ENCODE results near the gene IQCF2. TPM values are rescaled to one million over a fixed set of nuclear protein-coding genes. Genes with fewer than 3 reads are reported as not detected.

Gene IQCF2
- total RNA-seq, 4 donors from 2014 or later: not detected

GRCh38 chr3:51874411-51874810 lies 13.0 kb downstream of the IQCF2 start:
- no peak overlapping the region for H3K4me3 ChIP-seq
- no peaks in the 10 kb centered on the region for H3K36me3 ChIP-seq
- no peak overlapping the region for H3K27ac ChIP-seq
- no peak for DNase-seq
- no peak for ATAC-seq
- no peak for TF ChIP-seq POLR2A (IDR thresholded peaks at IDR 0.05)
- no peak for TF ChIP-seq CTCF (IDR thresholded peaks at IDR 0.05 in 4 of 5, conservative IDR thresholded peaks at IDR 0.05 in 1 of 5)
- H3K9me3 ChIP-seq: no peaks in the 10 kb centered on the region
- in situ Hi-C loops (cut with MboI; ENCODE audit: low sequenced_read_pairs in 4 of 4) (no loop called here), intact Hi-C loops (cut with DNase I; ENCODE audit: low total_unique reads) (no loop called here)
- no peaks in the 10 kb centered on the region for H3K4me1 ChIP-seq
- no peaks in the 10 kb centered on the region for H3K27me3 ChIP-seq

GRCh38 chr3:51874889-51875288 lies 13.5 kb downstream of the IQCF2 start:
- H3K4me1 ChIP-seq: no peaks in the 10 kb centered on the region
- DNase-seq: no peak
- in situ Hi-C loops (cut with MboI; ENCODE audit: low sequenced_read_pairs in 4 of 4): no loop called here

GRCh38 chr3:51875501-51875900 lies 14.1 kb downstream of the IQCF2 start, which contains the start of gene IQCF5:
Gene IQCF5 (minus strand): TSS chr3:51875601. CDS start chr3:51875531, 70 bp downstream.
- Histone ChIP-seq H3K36me3 (no peaks in the 10 kb centered on the region), H3K9me3 (no peaks in the 10 kb centered on the region), H3K27me3 (no peaks in the 10 kb centered on the region), H3K4me3 (no peak within 1 kb of the TSS), H3K27ac (no peak within 1 kb of the TSS), H3K4me1 (no peaks in the 10 kb centered on the region)
- in situ Hi-C loops (cut with MboI; ENCODE audit: low sequenced_read_pairs in 4 of 4) (no loop called here), intact Hi-C loops (cut with DNase I; ENCODE audit: low total_unique reads) (no loop called here)
- ATAC-seq: no peak
- TF ChIP-seq POLR2A (IDR thresholded peaks at IDR 0.05): no peak
- TF ChIP-seq CTCF (IDR thresholded peaks at IDR 0.05 in 4 of 5, conservative IDR thresholded peaks at IDR 0.05 in 1 of 5): no peak
- DNase-seq: no peak

More at GRCh38 chr3:51874889-51875288, 13.5 kb downstream of the IQCF2 start:
- Histone ChIP-seq H3K36me3 (no peaks in the 10 kb centered on the region), H3K4me3 (no peak overlapping the region), H3K27ac (no peak overlapping the region), H3K27me3 (no peaks in the 10 kb centered on the region), H3K9me3 (no peaks in the 10 kb centered on the region)
- intact Hi-C loops (cut with DNase I; ENCODE audit: low total_unique reads): no loop called here
- ATAC-seq: no peak
- TF ChIP-seq CTCF (IDR thresholded peaks at IDR 0.05 in 4 of 5, conservative IDR thresholded peaks at IDR 0.05 in 1 of 5): no peak
- no peak for TF ChIP-seq POLR2A (IDR thresholded peaks at IDR 0.05)

- TF ChIP-seq POLR2A (IDR thresholded peaks at IDR 0.05) (no peak), CTCF (IDR thresholded peaks at IDR 0.05 in 4 of 5, conservative IDR thresholded peaks at IDR 0.05 in 1 of 5) (no peak)
- Histone ChIP-seq H3K36me3 (no peaks in the 10 kb centered on the region), H3K4me3 (no peak overlapping the region), H3K9me3 (no peaks in the 10 kb centered on the region), H3K27ac (no peak overlapping the region), H3K4me1 (no peaks in the 10 kb centered on the region), H3K27me3 (no peaks in the 10 kb centered on the region)
- DNase-seq: no peak
- intact Hi-C loops (cut with DNase I; ENCODE audit: low total_unique reads) (no loop called here), in situ Hi-C loops (cut with MboI; ENCODE audit: low sequenced_read_pairs in 4 of 4) (no loop called here)
- ATAC-seq: no peak
Measured at GRCh38 chr3:51876186-51876585, 14.8 kb downstream of the IQCF2 start.

DNA sequence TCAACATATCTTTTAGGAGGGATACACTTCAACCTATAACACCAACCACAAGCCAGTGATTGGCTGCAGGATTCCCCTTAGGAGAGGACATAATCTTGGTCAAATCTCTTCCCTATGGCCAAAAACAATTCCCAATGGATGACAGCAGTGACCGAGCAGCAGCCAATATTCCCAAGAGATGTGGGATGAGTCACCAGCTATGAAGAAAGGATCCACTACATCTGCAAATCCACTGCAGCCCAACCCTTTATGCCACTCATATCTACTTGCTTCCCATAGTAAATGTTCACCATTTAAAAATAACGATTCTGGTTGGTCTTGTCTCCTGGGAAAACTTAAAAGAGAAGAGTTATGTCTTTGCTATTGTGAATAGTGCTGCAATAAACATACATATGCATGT lies 18.5 kb downstream of the IQCF2 start:
- Histone ChIP-seq H3K4me1 (no peaks in the 10 kb centered on the region), H3K27me3 (no peaks in the 10 kb centered on the region), H3K9me3 (no peaks in the 10 kb centered on the region), H3K36me3 (no peaks in the 10 kb centered on the region), H3K4me3 (no peak overlapping the region), H3K27ac (no peak overlapping the region)
- TF ChIP-seq CTCF (IDR thresholded peaks at IDR 0.05 in 4 of 5, conservative IDR thresholded peaks at IDR 0.05 in 1 of 5) (no peak), POLR2A (IDR thresholded peaks at IDR 0.05) (no peak)
- no peak for DNase-seq
- in situ Hi-C loops (cut with MboI; ENCODE audit: low sequenced_read_pairs in 4 of 4): no loop called here
- no peak for ATAC-seq
- intact Hi-C loops (cut with DNase I; ENCODE audit: low total_unique reads): no loop called here

All from gastrocnemius medialis (tissue), 4 donors.